ENCODE measurements around the gene RADIL. TPM values are rescaled to one million over a fixed set of nuclear protein-coding genes. Genes with fewer than 3 reads are reported as not detected.

RADIL gene
- total RNA-seq, 1 donor from 2014 or later, result 4.0 TPM

- DNase-seq (ENCODE audit: low spot score in 2 of 2, unreplicated experiment in 2 of 2), result no peak
Measured at GRCh38 chr7:4836206-4836661, 47.3 kb downstream of the RADIL start.

GRCh38 chr7:4835398-4836205, 47.9 kb downstream of the RADIL start:
- H3K4me1 Mint-ChIP-seq, result no peaks in the 10 kb centered on the region
- no peak for DNase-seq (ENCODE audit: low spot score in 2 of 2, unreplicated experiment in 2 of 2)

More at GRCh38 chr7:4836206-4836661, 47.3 kb downstream of the RADIL start:
- Mint-ChIP-seq H3K4me3 (no peak overlapping the region), H3K36me3 (no peaks in the 10 kb centered on the region), H3K9me3 (no peaks in the 10 kb centered on the region), H3K27ac (no peak overlapping the region), H3K27me3 (ENCODE audit: low read depth) (no peaks in the 10 kb centered on the region), H3K4me1 (no peaks in the 10 kb centered on the region)
- TF ChIP-seq CTCF (IDR thresholded peaks at IDR 0.05; ENCODE audit: unreplicated experiment), result no peak

GRCh38 chr7:4834601-4835397, 48.7 kb downstream of the RADIL start:
- TF ChIP-seq CTCF (IDR thresholded peaks at IDR 0.05; ENCODE audit: unreplicated experiment), result no peak
- no peak overlapping the region for H3K4me3 Mint-ChIP-seq
- H3K4me1 Mint-ChIP-seq, result peaks cover 2% of the 10 kb centered on the region
- no peaks in the 10 kb centered on the region for H3K27me3 Mint-ChIP-seq (ENCODE audit: low read depth)
- no peak for DNase-seq (ENCODE audit: low spot score in 2 of 2, unreplicated experiment in 2 of 2)
- H3K9me3 Mint-ChIP-seq, result no peaks in the 10 kb centered on the region
- peaks cover 1% of the 10 kb centered on the region for H3K36me3 Mint-ChIP-seq
- no peak overlapping the region for H3K27ac Mint-ChIP-seq

More at GRCh38 chr7:4835398-4836205, 47.9 kb downstream of the RADIL start:
- no peaks in the 10 kb centered on the region for H3K9me3 Mint-ChIP-seq
- no peak overlapping the region for H3K4me3 Mint-ChIP-seq
- H3K27ac Mint-ChIP-seq, result no peak overlapping the region
- H3K36me3 Mint-ChIP-seq, result no peaks in the 10 kb centered on the region
- H3K27me3 Mint-ChIP-seq (ENCODE audit: low read depth), result no peaks in the 10 kb centered on the region
- no peak for TF ChIP-seq CTCF (IDR thresholded peaks at IDR 0.05; ENCODE audit: unreplicated experiment)

- peaks cover 1% of the 10 kb centered on the region for H3K36me3 Mint-ChIP-seq
- H3K4me3 Mint-ChIP-seq, result no peak overlapping the region
- no peak for TF ChIP-seq CTCF (IDR thresholded peaks at IDR 0.05; ENCODE audit: unreplicated experiment)
- H3K27ac Mint-ChIP-seq, result no peak overlapping the region
- H3K27me3 Mint-ChIP-seq (ENCODE audit: low read depth), result no peaks in the 10 kb centered on the region
- no peaks in the 10 kb centered on the region for H3K9me3 Mint-ChIP-seq
- peaks cover 2% of the 10 kb centered on the region for H3K4me1 Mint-ChIP-seq
- DNase-seq (ENCODE audit: low spot score in 2 of 2, unreplicated experiment in 2 of 2), result no peak
Measured at GRCh38 chr7:4833691-4834600, 49.6 kb downstream of the RADIL start.

- no peak overlapping the region for H3K4me3 Mint-ChIP-seq
- no peaks in the 10 kb centered on the region for H3K9me3 Mint-ChIP-seq
- H3K27me3 Mint-ChIP-seq (ENCODE audit: low read depth), result no peaks in the 10 kb centered on the region
- no peak for TF ChIP-seq CTCF (IDR thresholded peaks at IDR 0.05; ENCODE audit: unreplicated experiment)
- peaks cover 1% of the 10 kb centered on the region for H3K36me3 Mint-ChIP-seq
- no peak for DNase-seq (ENCODE audit: low spot score in 2 of 2, unreplicated experiment in 2 of 2)
- H3K4me1 Mint-ChIP-seq, result peaks cover 2% of the 10 kb centered on the region
- H3K27ac Mint-ChIP-seq, result no peak overlapping the region
Measured at GRCh38 chr7:4833176-4833575, 50.3 kb downstream of the RADIL start.
